Suppressor macrophage (primary cell): Measurements from ENCODE around the gene TXNRD2.

Experiments
- DNase-seq, 4 experiments: peaks; one replicate each; pipeline ENCODE4 v3.0.0-alpha.2; 2020 to 2022

Gene TXNRD2

DNA sequence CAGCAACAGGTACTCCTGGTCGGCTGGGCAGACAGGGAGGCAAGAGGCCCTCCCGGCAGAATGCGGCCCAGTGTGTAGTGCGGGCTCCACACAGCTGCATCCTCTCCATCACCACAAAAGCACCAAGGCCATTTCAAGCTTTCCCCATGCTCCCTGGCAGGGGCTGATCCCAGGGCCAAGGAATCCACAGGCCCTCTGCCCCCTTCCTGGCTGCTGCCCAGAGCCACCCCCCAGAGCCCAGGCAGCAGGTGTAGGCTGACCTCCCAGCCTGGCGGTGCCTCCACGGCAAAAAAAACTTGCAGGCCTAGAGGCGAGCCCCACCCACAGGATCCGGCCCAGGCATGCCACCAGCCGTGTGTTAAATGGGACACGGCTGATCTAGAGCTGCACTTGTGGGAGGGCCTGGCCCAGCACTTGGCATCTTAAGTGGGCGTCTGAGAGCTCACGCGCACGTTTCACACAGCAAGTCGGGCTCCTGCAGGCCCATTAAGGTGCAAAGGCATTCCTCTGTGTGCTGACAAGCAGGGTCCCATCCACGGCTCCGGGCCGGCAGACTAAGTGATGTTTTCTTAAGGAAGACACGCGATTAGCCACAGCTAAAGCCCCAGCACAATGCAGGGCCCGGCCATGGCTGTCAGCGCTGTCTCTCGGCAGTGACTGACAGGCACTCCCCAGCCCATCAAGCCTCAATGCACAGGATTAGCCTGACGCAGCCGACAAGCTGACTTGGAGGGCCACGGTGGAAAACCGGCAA, 67.1 kb downstream of the TXNRD2 start:
- no peak for DNase-seq

DNA sequence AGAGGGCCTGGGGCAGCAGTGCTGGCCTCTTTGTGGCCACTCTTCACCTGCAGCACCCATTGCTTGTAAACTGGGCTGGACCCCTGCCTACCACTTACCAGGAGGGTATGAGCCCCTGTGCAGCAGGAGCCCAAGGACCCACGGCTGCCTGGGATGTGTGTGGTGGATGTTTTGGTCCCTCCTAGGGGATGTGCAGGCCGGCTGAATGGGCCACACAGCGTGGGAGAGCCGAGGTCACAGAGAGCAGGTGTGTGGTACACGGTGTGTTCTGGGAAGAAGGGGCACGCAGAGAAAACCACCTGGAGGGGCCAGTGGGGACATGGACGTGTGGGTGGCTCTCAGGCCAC, 67.7 kb downstream of the TXNRD2 start:
- DNase-seq: no peak

DNA sequence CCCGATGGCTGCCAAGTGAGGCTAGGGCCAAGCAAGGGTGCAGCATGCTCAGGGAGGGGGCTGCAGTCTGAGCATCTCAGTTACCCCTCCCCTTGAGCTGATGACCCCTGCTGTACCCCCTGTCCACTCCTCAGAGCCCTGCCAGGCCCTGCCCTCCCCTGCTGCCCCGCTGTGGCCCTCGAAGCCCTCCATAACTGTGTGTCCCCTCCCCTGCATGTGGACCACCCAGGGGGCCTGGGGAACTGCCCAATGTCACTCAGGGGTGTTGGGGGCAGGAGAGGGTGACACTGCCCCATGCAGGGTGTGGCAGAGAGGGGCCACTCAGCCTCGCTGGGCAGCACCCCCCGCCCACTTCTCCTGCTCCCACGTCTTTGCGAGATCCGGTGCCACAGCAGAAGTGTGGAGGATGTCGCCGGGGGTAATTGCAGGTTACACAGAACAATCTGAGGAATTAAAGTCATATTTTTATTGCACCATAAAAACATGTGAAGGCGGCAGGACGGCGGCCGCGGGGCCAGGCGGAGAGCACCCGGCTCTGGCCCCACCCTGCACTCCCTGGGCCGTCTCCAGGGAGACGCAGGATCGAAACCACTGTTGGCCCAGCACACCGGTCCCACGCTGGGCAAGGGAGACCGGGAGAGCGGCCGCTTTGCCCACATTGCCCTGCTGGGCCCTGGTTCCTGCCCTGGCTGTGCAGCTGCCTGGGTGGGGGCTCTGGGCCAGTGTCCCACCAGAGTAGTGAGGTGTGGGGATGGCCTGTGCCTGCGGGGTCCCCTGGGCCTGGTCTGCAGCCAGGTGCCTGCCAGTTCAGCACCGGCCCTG, 68.3 kb downstream of the TXNRD2 start:
- DNase-seq: no peak

DNA sequence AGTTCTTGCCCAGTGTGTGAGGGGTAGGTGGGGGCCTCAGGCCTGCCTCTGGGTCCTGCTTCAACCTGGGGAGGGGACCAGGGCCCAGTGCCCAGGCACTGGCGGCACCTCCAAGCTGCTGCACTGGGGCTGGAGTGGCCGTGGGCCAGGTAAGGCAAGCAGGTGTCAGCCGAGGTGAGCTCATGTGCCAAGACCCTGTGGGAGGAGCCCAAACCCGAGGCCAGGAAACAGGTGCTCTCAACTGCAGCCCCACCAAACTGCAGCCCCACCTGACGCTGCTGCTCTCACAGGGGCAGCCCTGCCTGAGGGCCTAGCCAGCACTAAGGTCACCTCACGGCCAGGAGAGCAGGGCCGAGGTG, 68.9 kb downstream of the TXNRD2 start:
- DNase-seq: no peak

DNA sequence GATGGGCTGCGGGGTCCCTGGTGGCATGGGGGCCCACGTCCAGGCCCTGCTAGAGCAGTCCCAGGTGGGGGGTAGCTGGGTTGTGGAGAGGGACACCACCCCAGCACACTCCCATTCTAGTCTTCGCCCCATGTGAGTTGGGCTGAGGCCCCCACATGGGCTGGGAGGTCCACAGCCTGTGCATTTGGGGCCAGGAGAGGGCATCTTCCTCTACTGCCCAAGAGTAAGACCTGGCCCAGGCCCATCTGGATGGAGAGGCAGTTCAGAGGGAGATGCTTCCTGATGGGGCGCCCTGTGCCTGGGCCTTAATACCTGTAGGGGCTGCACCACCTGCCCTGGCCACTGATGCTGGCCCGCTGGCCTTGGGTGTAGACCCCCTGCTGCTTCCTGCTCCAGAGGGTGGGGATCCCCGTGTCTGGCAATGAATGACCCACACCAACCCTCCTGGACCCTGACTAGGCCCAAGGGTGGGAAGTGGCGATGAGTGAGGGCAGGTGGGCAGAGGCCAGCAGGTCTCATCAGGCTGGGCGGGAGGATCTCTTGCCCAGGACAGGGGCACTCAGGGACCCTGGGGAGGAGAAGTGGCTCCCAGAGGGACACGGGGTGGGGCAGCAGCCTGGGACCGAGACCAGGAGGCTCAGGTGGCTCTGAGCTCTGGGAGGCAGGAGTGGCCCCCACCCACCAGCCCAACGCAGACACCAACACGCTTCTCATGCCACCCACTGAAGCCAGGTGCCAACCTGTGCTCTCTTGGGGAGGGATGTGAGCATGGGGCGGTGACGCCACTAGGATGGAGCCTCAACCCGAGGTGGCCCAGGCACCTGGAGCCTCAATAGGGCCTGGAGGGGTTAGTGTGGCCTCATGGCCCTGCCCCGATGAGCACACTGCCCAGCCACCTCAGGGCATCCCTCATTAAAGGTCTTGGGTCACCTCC, 69.5 kb downstream of the TXNRD2 start:
- DNase-seq: no peak

DNA sequence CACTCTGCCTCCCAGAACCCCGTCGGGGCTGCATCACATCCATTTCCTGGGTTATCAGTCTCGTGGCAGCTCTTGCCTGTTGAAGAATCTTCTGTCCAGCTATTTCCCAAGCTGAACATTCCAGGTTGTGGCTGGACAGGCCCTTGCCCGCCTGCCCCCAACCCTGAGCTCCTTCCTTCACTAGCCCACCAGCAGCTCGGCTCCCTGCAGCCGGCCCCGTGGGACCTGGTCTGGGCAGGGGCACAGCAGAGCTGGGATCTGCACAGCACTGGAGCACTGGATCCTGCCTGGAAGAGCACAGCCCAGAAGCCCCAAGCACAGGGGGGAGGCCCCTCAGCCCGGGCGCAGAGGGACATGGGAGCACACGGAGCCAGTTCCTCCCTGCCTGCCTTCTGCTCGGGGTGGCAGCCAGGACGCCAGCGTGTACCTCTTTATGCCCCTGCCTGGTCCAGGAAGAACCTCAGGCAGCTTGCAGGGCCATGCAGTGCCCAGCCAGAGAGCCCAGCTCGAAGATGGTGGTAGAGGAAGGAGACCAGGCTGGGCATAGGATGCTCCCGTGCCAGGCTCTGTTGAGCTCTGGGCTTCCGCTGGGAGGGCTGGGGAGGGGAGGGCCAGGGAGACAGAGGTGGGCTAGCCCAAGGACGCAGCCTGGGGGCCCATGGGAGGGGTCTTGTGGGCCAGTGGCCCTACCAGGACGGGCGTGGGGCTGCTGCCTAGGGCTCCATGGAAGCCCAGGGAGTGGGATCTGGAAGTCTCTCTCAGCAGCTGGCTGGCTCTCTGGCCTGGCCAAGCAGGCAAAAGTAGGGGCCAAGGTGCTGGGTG, 70.4 kb downstream of the TXNRD2 start:
- DNase-seq: no peak

DNA sequence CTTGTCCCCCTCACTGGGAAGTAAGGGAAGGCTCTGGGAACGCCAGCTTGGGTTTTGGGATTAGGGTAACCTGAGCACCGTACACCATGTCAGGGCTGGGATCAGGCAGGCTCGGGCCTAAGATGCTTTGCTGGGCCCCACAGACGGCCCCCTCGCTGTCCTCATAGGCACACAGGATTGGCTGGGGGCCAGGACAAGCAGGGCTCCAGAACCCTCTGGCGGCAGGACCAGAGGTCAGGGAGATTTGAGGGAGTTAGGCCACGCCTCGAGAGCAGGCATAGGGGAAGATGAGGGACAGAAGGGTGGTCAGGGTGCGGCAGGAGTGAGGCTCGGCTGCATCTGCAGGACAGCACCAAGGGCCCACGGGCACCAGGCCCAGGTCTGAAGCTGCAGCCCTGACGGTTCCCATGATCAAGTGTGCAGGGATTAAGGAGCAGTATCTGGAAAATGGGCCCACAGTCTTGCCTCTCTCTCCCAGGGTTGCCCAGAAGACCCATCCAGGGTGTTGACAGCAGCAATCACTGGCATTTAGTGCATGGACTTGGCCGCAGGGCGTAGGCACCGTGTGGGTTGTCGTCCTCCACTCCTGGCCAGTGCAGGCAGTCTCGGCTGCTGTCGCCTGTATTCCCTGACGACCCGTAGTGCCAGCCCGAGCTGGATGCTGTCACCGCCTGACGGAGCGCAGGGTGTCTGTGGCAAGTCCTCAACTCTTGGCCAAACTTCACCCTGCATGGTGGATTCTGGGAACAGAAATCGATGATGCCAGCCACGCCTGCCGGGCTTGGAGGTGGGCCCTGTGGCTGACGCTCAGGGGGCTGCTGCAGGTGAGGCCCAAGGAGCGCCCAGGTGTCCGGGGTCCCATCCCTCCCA, 71.2 kb downstream of the TXNRD2 start:
- no peak for DNase-seq

DNA sequence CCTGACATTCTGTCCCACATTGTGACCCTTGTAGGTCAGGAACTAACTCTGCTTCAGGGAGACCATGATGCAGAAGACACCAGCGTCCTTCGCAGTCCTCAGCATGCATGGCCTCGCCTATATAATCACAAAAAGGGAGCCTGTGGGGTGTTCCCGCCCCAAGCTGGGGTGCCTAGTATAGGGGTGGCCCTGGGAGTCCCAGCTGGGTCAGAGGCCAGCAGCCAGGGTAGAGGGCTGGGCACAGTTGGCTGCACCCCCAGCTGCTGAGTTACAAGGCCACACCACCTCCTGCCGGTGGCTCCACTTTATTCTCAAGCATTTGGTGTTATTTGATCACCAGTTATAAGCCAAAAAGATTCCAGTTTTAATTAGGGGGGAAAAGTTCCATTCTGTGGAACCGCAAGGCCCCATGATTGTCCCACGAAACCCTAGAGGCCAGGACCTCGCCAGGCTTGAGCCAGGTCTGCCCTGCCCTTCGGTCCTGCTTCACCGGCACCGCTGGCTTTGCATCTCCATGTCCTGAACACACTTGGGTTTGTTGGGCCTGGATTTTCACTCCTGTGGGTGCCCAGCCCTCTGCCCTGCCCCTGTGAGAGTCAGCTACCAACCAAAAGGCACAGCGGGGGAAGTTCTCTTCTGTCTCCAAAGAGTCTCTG, 72.0 kb downstream of the TXNRD2 start:
- DNase-seq: no peak

DNA sequence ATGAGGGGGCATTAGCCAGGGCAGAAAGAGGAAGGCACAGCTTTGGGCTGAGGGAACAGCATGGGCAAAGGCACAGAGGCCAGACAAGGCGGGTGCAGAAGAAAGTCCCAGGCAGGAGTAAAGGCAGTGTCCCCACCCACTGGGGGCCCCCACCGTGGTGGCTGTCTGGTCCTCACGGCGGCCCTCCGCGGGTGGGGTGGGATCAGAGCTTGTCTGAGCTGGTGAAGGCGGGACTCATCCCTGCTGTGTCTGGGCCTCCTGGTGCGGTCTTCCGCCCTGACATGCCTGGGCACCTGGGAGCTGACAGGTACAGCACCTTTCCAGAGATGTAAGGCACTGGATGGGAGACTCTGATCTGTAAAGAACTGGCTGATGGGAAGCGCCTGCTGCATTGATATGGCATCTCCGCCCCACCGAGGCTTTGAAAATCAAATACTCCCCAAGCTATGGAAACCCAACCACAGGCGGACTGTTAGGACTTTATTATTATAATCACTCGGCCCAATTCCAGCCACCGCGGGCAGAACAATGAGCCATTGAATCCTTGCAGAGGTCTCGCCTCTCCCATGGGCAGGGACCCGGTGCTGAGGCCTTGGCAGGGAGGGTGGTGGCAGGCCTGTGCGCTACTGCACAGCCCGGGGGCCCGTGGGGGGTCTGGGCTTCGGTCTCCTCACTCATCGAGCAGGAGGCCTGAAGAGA, 72.7 kb downstream of the TXNRD2 start:
- no peak for DNase-seq

DNA sequence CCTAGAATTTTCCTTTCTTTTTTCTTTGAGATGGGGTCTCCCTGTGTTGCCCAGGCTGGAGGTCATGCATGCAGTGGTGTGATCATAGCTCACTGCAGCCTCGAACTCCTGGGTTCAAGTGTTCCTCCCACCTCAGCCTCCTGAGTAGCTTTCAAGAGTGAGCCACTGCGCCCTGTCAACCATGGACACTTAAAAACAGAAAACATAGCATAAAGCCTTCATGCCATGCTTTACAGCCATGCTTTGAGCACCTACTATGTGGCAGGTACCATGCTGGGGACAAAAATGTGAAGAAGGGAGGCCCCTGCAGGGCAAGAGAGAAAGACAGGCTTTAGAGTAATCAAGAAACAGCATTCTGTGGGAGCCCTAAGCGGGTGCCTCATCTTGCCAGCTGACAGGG, 73.3 kb downstream of the TXNRD2 start:
- no peak for DNase-seq

DNA sequence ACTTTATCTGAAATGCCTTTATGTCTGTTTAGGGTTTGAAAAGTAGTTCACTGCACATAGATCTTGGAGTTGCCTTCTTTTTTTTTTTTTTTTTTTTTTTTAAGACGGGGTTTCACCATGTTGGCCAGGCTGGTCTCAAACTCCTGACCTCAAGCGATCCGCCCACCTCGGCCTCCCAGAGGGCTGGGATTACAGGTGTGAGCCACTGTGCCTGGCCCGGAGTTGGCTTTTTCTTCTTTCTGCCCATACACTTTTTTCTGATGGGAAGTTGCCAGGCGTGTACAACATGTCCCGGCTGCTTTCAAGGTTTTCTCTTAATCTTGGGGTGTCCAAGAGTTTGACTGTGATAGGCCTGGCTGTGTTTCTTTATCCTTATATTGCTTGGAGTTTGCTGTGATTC, 74.0 kb downstream of the TXNRD2 start:
- DNase-seq: no peak

DNA sequence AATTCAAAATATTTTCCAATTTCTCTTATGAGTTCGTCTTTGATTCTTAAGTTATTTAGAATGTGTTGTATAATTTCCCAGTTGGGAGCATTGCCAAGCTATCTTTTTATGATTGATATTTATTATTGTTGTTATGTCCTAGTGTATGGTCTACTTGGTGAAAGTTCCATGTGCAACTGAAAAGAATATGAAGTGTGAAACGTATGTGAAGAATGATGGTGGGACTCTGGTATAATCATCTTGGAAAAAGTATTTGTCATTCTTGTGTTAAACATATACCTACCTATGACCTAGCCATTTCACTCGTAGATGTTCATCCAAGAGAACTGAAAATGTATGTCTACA, 75.0 kb downstream of the TXNRD2 start:
- no peak for DNase-seq

DNA sequence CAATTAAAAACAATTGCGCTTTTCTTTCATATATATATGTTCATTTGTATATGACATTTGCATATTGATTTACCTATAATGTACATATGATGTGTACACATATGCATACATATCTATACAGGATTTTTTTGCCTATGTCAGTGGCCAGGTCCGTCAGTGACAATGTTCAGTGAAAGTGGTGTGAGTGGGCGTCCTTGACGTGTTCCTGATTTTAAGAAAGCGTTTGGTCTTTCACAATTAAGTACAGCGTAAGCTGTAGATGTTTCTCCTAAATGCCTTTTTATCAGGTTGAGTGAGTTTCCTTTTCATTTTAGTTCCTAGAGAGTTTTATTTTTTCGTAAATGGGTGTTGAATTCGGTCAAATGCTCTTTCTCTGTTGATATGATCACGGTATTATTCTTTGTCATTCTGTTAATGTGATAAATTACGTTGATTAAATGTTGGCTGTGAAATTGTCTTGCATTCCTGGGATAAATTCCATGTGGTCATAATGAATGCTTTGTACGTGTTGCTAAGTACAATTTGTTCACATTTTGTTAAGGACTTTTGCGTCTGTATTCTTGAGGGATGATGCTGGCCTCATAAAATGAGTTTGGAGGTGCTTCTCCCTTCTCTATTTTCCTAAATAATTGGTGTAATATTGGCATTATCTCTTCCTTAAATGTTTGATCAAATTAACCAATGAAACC, 76.3 kb downstream of the TXNRD2 start:
- peak; percentile 62 to 77 (median 74) for DNase-seq

DNA sequence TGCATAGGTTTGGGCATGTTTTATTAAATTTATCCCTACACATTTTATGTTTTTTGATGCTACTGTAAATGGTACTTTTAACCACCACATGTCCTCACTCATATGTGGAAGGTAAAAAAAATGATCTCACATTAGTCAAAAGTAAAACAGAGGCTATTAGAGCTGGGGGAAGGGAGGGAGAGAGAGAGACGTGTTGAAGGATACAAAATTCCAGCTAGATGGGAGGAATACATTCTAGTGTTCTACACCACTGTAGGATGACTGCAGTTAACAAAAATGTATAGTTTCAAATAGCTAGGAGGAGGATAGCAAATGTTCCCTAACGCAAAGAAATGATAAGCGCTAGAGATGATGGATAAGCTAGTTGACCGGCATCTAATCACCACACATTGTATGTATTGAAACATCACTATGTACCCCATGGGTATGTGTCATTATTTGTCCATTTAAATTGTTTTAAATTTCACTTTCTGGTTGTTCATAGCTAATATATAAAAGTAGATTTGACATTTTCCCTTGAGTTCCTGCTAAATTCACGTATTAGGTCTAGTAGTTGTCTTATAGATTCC, 77.0 kb downstream of the TXNRD2 start:
- DNase-seq: no peak

DNA sequence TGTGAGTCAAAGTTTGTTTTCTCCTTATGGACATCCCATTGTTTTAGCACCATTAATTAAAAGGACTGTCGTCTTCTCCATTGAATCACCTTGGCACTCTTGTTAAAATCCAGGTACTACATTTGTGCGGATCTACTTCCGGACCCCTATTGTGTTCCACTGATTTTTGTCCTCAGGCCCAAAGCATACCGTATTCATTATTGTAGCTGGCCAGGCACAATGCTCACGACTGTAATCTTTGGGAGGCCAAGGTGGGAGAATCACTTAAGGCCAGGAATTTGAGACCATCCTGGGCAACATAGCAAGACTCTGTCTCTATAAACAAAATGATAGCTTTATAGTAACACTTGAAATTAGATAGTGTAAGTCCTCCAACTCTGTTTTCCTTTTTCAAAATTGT, 78.0 kb downstream of the TXNRD2 start:
- DNase-seq: no peak

DNA sequence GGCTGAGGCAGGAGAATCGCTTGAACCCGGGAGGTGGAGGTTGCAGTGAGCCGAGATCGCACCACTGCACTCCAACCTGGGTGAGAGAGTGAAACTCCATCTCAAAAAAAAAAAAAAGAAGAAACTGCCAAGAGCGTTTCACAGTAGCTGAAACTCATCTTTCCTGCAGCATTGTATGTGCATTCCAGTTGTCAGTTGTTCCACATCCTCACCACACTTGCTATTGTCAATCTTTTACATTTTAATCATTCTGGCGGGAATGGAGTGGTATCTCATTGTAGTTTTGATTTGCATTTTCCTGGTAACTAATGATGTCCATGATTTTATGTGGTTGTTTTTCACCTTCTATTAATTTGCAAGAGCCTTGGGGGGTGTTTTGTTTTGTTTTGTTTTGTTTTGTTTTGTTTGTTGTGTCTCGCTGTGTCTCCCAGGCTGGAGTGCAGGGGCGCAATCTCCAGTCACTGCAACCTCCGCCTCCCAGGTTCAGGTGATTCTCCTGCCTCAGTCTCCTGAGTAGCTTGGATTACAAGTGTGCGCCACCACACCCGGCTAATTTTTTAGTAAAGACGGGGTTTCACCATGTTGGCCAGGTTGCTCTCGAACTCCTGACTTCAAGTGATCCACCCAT, 78.9 kb downstream of the TXNRD2 start:
- DNase-seq: no peak

DNA sequence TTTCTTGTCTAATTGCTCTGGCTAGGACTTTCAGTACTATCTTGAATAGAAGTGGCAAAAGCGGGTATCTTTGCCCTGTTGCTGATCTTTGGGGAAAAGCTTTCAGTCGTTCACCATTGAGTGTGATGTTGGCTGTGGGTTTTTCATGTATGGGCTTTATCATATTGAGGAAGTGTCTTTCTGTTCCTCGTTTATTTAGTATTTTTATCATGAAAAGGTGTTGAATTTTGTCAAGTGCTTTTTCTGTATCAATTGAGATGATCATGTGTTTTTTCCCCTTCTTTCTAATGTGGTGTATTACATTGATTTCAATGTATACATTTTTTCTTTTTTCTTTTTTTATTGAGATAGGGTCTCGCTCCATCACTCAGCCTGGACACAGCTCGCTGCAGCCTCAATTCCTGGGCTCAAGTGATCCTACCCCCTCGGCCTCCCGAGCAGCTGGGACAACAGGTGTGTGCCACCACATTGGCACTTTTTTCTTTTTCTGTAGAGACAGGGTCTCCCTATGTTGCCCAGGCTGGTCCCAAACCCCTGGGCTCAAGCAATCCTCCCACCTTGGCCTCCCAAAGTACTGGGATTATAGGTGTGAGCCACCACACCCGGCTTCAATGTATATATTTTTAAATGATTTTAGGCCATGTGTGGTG, 81.6 kb downstream of the TXNRD2 start:
- DNase-seq: no peak

DNA sequence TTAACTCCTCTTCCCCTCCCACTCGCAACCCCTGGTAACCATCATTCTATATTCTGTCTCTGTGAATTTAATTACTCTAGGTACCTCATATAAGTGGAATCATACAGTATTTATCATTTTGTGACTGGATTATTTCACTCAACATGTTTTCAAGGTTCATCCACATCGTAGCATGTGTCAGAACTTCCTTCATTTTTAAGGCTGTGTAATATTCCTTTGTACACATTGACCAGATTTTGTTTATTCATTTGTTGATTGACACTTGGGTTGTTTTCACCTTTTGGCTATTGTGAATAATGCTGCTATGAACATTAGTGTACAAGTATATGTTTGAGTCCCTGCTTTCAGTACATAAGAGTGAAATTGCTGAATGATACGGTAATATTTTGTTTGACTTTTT, 84.2 kb downstream of the TXNRD2 start:
- DNase-seq: no peak
